ENCODE data around the gene NEU1.
A peak's percentile ranks its signal among the peaks of the same experiment; 100 is the strongest.

The NEU1 gene

GRCh38 chr6:31884528-31885035, 22.0 kb upstream of the NEU1 start:
- Mint-ChIP-seq H3K27ac (no peak overlapping the region), H3K27me3 (no peaks in the 10 kb centered on the region), H3K9me3 (no peaks in the 10 kb centered on the region), H3K4me1 (no peaks in the 10 kb centered on the region), H3K4me3 (no peak overlapping the region), H3K36me3 (peaks cover 47% of the 10 kb centered on the region)
- DNase-seq: no peak
- CTCF ChIA-PET: no interaction called here

- Mint-ChIP-seq H3K27ac (no peak overlapping the region), H3K36me3 (peaks cover 46% of the 10 kb centered on the region)
Observed at GRCh38 chr6:31883676-31884075, 21.1 kb upstream of the NEU1 start.

GRCh38 chr6:31882344-31882743, 19.7 kb upstream of the NEU1 start:
- Mint-ChIP-seq H3K4me3 (no peak overlapping the region), H3K27ac (peak overlapping the region; percentile 37), H3K9me3 (no peaks in the 10 kb centered on the region), H3K27me3 (peaks cover 2% of the 10 kb centered on the region), H3K4me1 (no peaks in the 10 kb centered on the region), H3K36me3 (peaks cover 41% of the 10 kb centered on the region)
- CTCF ChIA-PET: no interaction called here
- no peak for DNase-seq

More at GRCh38 chr6:31883676-31884075, 21.1 kb upstream of the NEU1 start:
- CTCF ChIA-PET: no interaction called here
- no peaks in the 10 kb centered on the region for H3K27me3 Mint-ChIP-seq
- no peak for DNase-seq
- no peak overlapping the region for H3K4me3 Mint-ChIP-seq
- H3K9me3 Mint-ChIP-seq: no peaks in the 10 kb centered on the region
- no peaks in the 10 kb centered on the region for H3K4me1 Mint-ChIP-seq

- CTCF ChIA-PET: no interaction called here
- Mint-ChIP-seq H3K9me3 (no peaks in the 10 kb centered on the region), H3K36me3 (peaks cover 36% of the 10 kb centered on the region), H3K27ac (no peak overlapping the region), H3K4me3 (no peak overlapping the region), H3K4me1 (no peaks in the 10 kb centered on the region), H3K27me3 (peaks cover 7% of the 10 kb centered on the region)
- no peak for DNase-seq
Observed at GRCh38 chr6:31881136-31881859, 18.7 kb upstream of the NEU1 start.

GRCh38 chr6:31880616-31881015, 18.0 kb upstream of the NEU1 start:
- Mint-ChIP-seq H3K27ac (no peak overlapping the region), H3K27me3 (peaks cover 11% of the 10 kb centered on the region), H3K36me3 (peaks cover 30% of the 10 kb centered on the region), H3K4me3 (no peak overlapping the region), H3K4me1 (no peaks in the 10 kb centered on the region), H3K9me3 (no peaks in the 10 kb centered on the region)
- CTCF ChIA-PET: no interaction called here
- no peak for DNase-seq

- no peaks in the 10 kb centered on the region for H3K4me1 Mint-ChIP-seq
- no peak overlapping the region for H3K27ac Mint-ChIP-seq
- CTCF ChIA-PET: no interaction called here
- no peaks in the 10 kb centered on the region for H3K9me3 Mint-ChIP-seq
- peaks cover 28% of the 10 kb centered on the region for H3K36me3 Mint-ChIP-seq
- peaks cover 13% of the 10 kb centered on the region for H3K27me3 Mint-ChIP-seq
- H3K4me3 Mint-ChIP-seq: no peak overlapping the region
- no peak for DNase-seq
Observed at GRCh38 chr6:31879901-31880300, 17.3 kb upstream of the NEU1 start.

GRCh38 chr6:31879143-31879542, 16.5 kb upstream of the NEU1 start:
- peaks cover 21% of the 10 kb centered on the region for H3K27me3 Mint-ChIP-seq
- peaks cover 28% of the 10 kb centered on the region for H3K36me3 Mint-ChIP-seq
- no peak overlapping the region for H3K27ac Mint-ChIP-seq
- peaks cover 2% of the 10 kb centered on the region for H3K4me1 Mint-ChIP-seq
- DNase-seq: no peak
- H3K9me3 Mint-ChIP-seq: no peaks in the 10 kb centered on the region
- H3K4me3 Mint-ChIP-seq: no peak overlapping the region
- CTCF ChIA-PET: no interaction called here

GRCh38 chr6:31878726-31879125, 16.1 kb upstream of the NEU1 start, which contains the start of gene SLC44A4:
SLC44A4 (minus strand) TSS chr6:31878997; CDS start chr6:31878980, 17 bp downstream.
- Mint-ChIP-seq H3K27me3 (peaks cover 22% of the 10 kb centered on the region), H3K4me1 (peaks cover 2% of the 10 kb centered on the region), H3K9me3 (no peaks in the 10 kb centered on the region), H3K27ac (peak within 1 kb of the TSS; percentile 33), H3K4me3 (no peak within 1 kb of the TSS), H3K36me3 (peaks cover 28% of the 10 kb centered on the region)
- no peak for DNase-seq
- CTCF ChIA-PET: interaction anchor here (1.2 kb wide), 1 partner anchor 109 kb away, joined by 4 read pairs; no protein-coding TSS in a partner anchor

- Mint-ChIP-seq H3K36me3 (peaks cover 28% of the 10 kb centered on the region), H3K9me3 (no peaks in the 10 kb centered on the region), H3K4me3 (no peak overlapping the region), H3K4me1 (peaks cover 2% of the 10 kb centered on the region), H3K27ac (peak overlapping the region; percentile 33), H3K27me3 (peaks cover 25% of the 10 kb centered on the region)
- no peak for DNase-seq
- CTCF ChIA-PET: interaction anchor here (1.2 kb wide), 1 partner anchor 108 kb away, joined by 4 read pairs; no protein-coding TSS in a partner anchor
Observed at GRCh38 chr6:31878222-31878621, 15.6 kb upstream of the NEU1 start.

- H3K4me3 Mint-ChIP-seq: no peak overlapping the region
- H3K4me1 Mint-ChIP-seq: peaks cover 2% of the 10 kb centered on the region
- no peaks in the 10 kb centered on the region for H3K9me3 Mint-ChIP-seq
- H3K27ac Mint-ChIP-seq: no peak overlapping the region
- H3K36me3 Mint-ChIP-seq: peaks cover 23% of the 10 kb centered on the region
- no peak for DNase-seq
- CTCF ChIA-PET: interaction anchor here (1.2 kb wide), 1 partner anchor 108 kb away, joined by 4 read pairs; no protein-coding TSS in a partner anchor
- H3K27me3 Mint-ChIP-seq: peaks cover 25% of the 10 kb centered on the region
Observed at GRCh38 chr6:31877651-31878161, 15.1 kb upstream of the NEU1 start.

GRCh38 chr6:31877125-31877650, 14.6 kb upstream of the NEU1 start:
- DNase-seq: no peak
- H3K9me3 Mint-ChIP-seq: no peaks in the 10 kb centered on the region
- no peak overlapping the region for H3K27ac Mint-ChIP-seq
- peaks cover 2% of the 10 kb centered on the region for H3K4me1 Mint-ChIP-seq
- peaks cover 25% of the 10 kb centered on the region for H3K27me3 Mint-ChIP-seq
- H3K36me3 Mint-ChIP-seq: peaks cover 19% of the 10 kb centered on the region
- CTCF ChIA-PET: no interaction called here
- H3K4me3 Mint-ChIP-seq: no peak overlapping the region

GRCh38 chr6:31876357-31876756, 13.7 kb upstream of the NEU1 start:
- H3K27ac Mint-ChIP-seq: no peak overlapping the region
- peaks cover 32% of the 10 kb centered on the region for H3K27me3 Mint-ChIP-seq
- CTCF ChIA-PET: no interaction called here
- H3K36me3 Mint-ChIP-seq: peaks cover 15% of the 10 kb centered on the region
- H3K4me1 Mint-ChIP-seq: peaks cover 5% of the 10 kb centered on the region
- H3K9me3 Mint-ChIP-seq: no peaks in the 10 kb centered on the region
- no peak for DNase-seq
- no peak overlapping the region for H3K4me3 Mint-ChIP-seq

- CTCF ChIA-PET: no interaction called here
- Mint-ChIP-seq H3K9me3 (no peaks in the 10 kb centered on the region), H3K27ac (no peak overlapping the region), H3K4me3 (no peak overlapping the region), H3K27me3 (peaks cover 37% of the 10 kb centered on the region), H3K4me1 (peaks cover 9% of the 10 kb centered on the region), H3K36me3 (peaks cover 10% of the 10 kb centered on the region)
- DNase-seq: no peak
Observed at GRCh38 chr6:31875877-31876276, 13.3 kb upstream of the NEU1 start.

GRCh38 chr6:31874836-31875572, 12.4 kb upstream of the NEU1 start:
- no peak overlapping the region for H3K4me3 Mint-ChIP-seq
- CTCF ChIA-PET: no interaction called here
- peaks cover 6% of the 10 kb centered on the region for H3K36me3 Mint-ChIP-seq
- peaks cover 44% of the 10 kb centered on the region for H3K27me3 Mint-ChIP-seq
- H3K9me3 Mint-ChIP-seq: no peaks in the 10 kb centered on the region
- no peak for DNase-seq
- H3K27ac Mint-ChIP-seq: no peak overlapping the region
- H3K4me1 Mint-ChIP-seq: peaks cover 11% of the 10 kb centered on the region
